Middle frontal gyrus (tissue), 1 donor: Measurements from ENCODE around the gene TTC19.
"Not testable (repeated sequence)": the region's sequence is repeated elsewhere in the genome, so short reads cannot be mapped to it uniquely, and the experiment has no call there.

Source experiments
- DNase-seq: peaks from one replicate; pipeline ENCODE4 v3.0.0-alpha.2; 2015; ENCODE audit warnings: low spot score; ENCODE audit errors: extremely low spot score

Gene TTC19

GRCh38 chr17:16027708-16028584, 28.3 kb downstream of the TTC19 start:
- no peak for DNase-seq

- DNase-seq: no peak
These were observed 34.2 kb downstream of the TTC19 start for GRCh38 chr17:16033729-16034349.

GRCh38 chr17:16036261-16036660, 36.6 kb downstream of the TTC19 start:
- DNase-seq: no peak

- no peak for DNase-seq
These were observed 38.0 kb downstream of the TTC19 start for GRCh38 chr17:16037636-16038035.

GRCh38 chr17:16040710-16041251, 41.2 kb downstream of the TTC19 start:
- DNase-seq: peak; percentile 38

- no peak for DNase-seq
These were observed 44.9 kb downstream of the TTC19 start for GRCh38 chr17:16044487-16044886.

- no peak for DNase-seq
These were observed 47.3 kb downstream of the TTC19 start for GRCh38 chr17:16046966-16047365.

GRCh38 chr17:16048811-16049449, 49.3 kb downstream of the TTC19 start:
- no peak for DNase-seq

GRCh38 chr17:16050844-16051243, 51.2 kb downstream of the TTC19 start:
- DNase-seq: no peak

- no peak for DNase-seq
These were observed 52.9 kb downstream of the TTC19 start for GRCh38 chr17:16052486-16052885.

- DNase-seq: not testable (repeated sequence)
These were observed 55.5 kb downstream of the TTC19 start for GRCh38 chr17:16055139-16055538.

GRCh38 chr17:16061631-16062030, 62.0 kb downstream of the TTC19 start:
- no peak for DNase-seq

- no peak for DNase-seq
These were observed 66.5 kb downstream of the TTC19 start for GRCh38 chr17:16066125-16066524.

- DNase-seq: no peak
These were observed 68.7 kb downstream of the TTC19 start for GRCh38 chr17:16068323-16068722.

GRCh38 chr17:16072031-16072430, 72.4 kb downstream of the TTC19 start:
- no peak for DNase-seq

- no peak for DNase-seq
These were observed 74.2 kb downstream of the TTC19 start for GRCh38 chr17:16073845-16074244.

- DNase-seq: no peak
These were observed 74.8 kb downstream of the TTC19 start for GRCh38 chr17:16074423-16074822.

GRCh38 chr17:16075949-16076348, 76.3 kb downstream of the TTC19 start:
- no peak for DNase-seq
